Measurements from ENCODE around the gene TAPBPL.
"Not testable (repeated sequence)": the region's sequence is repeated elsewhere in the genome, so short reads cannot be mapped to it uniquely, and the experiment has no call there.

TAPBPL gene

DNA sequence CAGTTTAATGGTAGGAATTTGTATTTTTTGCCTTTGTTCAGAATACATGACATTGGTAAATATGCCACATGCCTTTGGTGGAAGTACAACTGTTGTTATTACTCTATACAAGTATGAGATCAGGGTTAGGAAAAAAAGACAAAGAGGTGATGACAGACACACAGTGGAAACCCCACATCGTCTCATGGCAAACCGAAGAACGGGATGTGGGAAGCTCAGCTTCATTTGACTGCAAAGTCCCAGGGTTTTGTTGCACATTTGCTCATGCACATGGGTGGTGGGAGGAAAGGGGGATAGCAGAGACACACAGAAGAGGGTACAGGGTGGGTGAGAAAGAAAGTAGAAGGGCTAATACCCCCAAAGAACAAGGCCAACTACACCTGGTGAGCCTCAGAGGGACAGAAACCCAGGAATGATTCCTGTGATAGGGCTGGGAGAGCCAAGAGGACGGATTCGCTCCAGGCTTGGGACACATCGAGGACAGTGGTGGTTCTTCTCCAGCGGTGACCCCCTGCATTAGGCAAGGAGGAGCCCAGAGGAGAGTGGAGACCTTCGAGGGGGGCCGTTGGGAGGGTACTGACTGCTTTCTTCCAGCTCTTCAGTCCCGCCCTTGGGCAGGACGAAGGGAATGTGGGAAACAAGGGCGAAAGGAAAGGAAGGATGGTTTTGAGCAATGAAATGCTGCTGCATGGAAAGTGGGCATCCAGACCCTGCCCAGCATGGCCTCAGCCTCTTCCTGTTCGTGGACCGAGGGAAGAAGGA lies 10.6 kb downstream of the TAPBPL start:
- no peak for DNase-seq (ENCODE audit: low read depth in 2 of 2)

- no peak for DNase-seq (ENCODE audit: low read depth in 2 of 2)
Observed at GRCh38 chr12:6463216-6463615, 11.4 kb downstream of the TAPBPL start.

DNA sequence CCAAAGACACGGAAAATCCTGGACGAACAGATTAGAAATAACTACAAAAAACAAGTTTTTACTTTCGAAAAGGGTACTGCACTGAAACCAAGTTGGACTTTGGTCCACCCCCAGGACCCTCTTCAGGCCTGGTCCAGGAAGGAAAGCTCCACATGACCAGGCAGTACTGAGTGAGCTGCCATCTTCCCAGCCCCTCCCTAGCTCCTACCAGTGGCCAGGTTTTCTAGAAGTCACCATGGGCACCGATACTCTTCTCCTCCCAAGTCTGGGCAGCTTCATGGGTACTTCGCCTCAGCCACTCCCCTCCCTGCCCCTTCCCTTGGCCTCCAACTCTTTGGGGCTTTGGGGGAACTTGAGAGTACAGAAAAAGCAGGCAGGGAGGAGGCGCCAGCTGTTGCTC lies 12.0 kb downstream of the TAPBPL start:
- no peak for DNase-seq (ENCODE audit: low read depth in 2 of 2)

- DNase-seq (ENCODE audit: low read depth in 2 of 2): no peak
Observed at GRCh38 chr12:6464531-6464930, 12.7 kb downstream of the TAPBPL start.

- DNase-seq (ENCODE audit: low read depth in 2 of 2): no peak
Observed at GRCh38 chr12:6465467-6466183, 13.8 kb downstream of the TAPBPL start.

GRCh38 chr12:6466184-6466573 lies 14.3 kb downstream of the TAPBPL start:
- no peak for DNase-seq (ENCODE audit: low read depth in 2 of 2)

GRCh38 chr12:6466751-6467150 lies 14.9 kb downstream of the TAPBPL start:
- DNase-seq (ENCODE audit: low read depth in 2 of 2): not testable (repeated sequence)

- not testable (repeated sequence) for DNase-seq (ENCODE audit: low read depth in 2 of 2)
Observed at GRCh38 chr12:6467571-6468282, 15.9 kb downstream of the TAPBPL start.

- no peak for DNase-seq (ENCODE audit: low read depth in 2 of 2)
Observed at GRCh38 chr12:6468283-6468575, 16.4 kb downstream of the TAPBPL start.

DNA sequence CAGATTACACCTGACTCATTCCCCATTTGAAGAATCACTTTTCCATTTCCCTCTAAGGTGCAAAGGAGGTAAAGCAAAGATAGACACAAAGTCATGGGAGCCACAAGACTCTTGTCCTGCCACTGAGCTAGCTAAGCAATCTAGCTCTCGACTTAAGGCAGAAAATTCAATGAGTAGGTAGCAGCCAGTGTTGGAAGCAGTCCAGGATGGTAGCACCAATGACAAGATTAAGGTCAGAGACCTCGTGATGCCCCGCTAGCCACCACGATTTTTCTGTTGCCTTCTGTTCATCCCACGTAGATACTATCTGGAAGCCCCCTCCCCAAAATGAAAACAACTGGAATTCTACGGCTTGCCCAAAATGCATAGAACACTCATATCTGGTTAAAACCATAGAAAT lies 17.2 kb downstream of the TAPBPL start:
- DNase-seq (ENCODE audit: low read depth in 2 of 2): no peak

GRCh38 chr12:6469609-6470374 lies 17.9 kb downstream of the TAPBPL start:
- DNase-seq (ENCODE audit: low read depth in 2 of 2): no peak

GRCh38 chr12:6470375-6471163 lies 18.7 kb downstream of the TAPBPL start, which contains the start of gene VAMP1:
Gene VAMP1, minus strand, starts transcription at chr12:6470677. Its CDS starts 146 bp downstream, at chr12:6470531.
- peak; percentile 96 to 98 for DNase-seq (ENCODE audit: low read depth in 2 of 2)

DNA sequence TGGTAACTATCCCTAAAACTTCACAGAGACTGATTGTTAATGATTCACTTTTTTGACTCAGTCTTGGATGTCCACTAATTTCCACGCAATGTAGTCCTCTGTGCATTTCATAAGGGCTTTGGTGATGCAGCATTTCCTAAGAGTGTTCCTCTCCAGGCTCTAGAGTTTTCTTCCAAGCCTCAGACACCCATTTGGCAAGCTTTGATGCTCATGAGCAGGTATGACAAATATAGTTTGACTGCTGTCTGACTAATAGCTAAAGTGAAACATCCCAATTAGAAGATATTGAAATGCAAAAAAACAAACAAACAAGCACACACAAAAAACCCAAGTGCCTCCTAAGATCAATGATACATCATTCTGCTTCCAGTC lies 20.1 kb downstream of the TAPBPL start:
- no peak for DNase-seq (ENCODE audit: low read depth in 2 of 2)

GRCh38 chr12:6472491-6472890 lies 20.6 kb downstream of the TAPBPL start:
- DNase-seq (ENCODE audit: low read depth in 2 of 2): no peak

GRCh38 chr12:6475233-6475975 lies 23.6 kb downstream of the TAPBPL start:
- not testable (repeated sequence) for DNase-seq (ENCODE audit: low read depth in 2 of 2)

DNA sequence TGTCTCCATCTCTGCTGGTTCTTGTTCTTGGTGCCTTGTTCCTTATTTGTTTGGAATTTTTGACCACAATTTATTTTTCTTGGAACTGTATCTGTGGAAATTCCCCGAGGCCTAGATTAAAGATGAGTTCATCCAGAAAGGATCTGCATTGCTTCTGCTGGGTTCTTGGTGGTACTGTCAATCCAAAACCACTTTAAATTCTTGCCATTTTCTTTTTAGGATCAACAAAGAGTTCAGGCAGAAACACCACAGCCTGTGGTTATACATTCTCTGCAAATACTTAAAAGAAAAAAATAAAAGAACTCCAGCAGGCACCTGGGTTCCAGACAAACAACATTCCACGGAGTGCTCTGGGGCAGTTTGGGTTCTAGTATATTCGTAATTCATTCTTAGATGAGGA lies 24.6 kb downstream of the TAPBPL start:
- DNase-seq (ENCODE audit: low read depth in 2 of 2): no peak

GRCh38 chr12:6477601-6478377 lies 25.9 kb downstream of the TAPBPL start:
- not testable (repeated sequence) for DNase-seq (ENCODE audit: low read depth in 2 of 2)

DNA sequence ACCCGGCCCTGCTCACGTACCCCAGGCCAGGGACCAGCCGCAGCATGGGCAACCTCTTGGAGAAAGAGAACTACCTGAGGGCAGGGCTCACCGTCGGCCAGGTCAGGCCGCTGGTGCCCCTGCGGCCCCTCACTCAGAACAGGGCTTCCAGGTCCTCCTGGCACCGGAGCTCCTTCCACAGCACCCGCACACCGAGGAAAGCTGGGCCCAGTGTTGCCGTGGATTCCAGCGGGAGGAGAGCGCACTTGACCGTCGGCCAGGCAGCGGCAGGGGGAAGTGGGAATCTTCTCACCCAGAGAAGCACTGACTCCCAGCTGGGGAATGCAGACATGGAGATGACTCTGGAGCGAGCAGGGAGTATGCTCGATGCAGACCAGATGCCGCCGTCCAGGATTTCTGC lies 26.6 kb downstream of the TAPBPL start:
- DNase-seq (ENCODE audit: low read depth in 2 of 2): no peak

DNA sequence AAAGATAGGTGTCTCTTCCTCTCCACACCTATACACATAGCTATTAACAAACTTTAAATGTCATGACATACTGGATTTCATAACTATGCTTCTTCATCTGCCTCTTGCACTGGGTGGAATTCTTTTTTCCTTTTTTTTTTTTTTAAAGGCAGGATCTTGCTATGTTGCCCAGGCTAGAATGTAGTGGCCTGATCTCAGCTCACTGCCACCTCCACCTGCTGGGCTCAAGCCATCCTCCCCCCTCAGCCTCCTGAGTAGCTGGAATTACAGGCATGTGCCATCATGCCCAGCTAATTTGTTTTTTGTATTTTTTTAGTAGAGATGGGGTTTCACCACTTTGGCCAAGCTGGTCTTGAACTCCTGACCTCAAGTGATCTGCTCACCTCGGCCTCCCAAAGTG lies 36.4 kb downstream of the TAPBPL start:
- DNase-seq (ENCODE audit: low read depth in 2 of 2): no peak

GRCh38 chr12:6489449-6489848 lies 37.6 kb downstream of the TAPBPL start:
- no peak for DNase-seq (ENCODE audit: low read depth in 2 of 2)

Data from activated CD4-positive, alpha-beta T cell treated with anti-CD3 and anti-CD28 coated beads for 24 hours (primary cell).